GM12891 (cell line): Measurements from ENCODE around the gene RABEP2.

Source experiments
- POLR2A ChIP-seq: IDR thresholded peaks from 2 replicates; pipeline ENCODE4 v1.6.1; 2011; ENCODE audit warnings: low read depth, low read length, control low read depth
- POLR2AphosphoS5 ChIP-seq: IDR thresholded peaks from 2 replicates; pipeline ENCODE4 v1.6.1; 2011; ENCODE audit warnings: low read depth, low read length, control low read depth
- POU2F2 ChIP-seq: IDR thresholded peaks from 2 replicates; pipeline ENCODE4 v1.6.1; 2011; ENCODE audit warnings: low read depth, mild to moderate bottlenecking, control low read depth, low read length, moderate library complexity
- SPI1 ChIP-seq: IDR thresholded peaks from 2 replicates; pipeline ENCODE4 v1.6.1; 2011; ENCODE audit warnings: low read depth, low read length, control low read depth
- TAF1 ChIP-seq: IDR thresholded peaks from 2 replicates; pipeline ENCODE4 v1.6.1; 2011; ENCODE audit warnings: low read depth, low read length, control low read depth

GRCh38 chr16:28879841-28880588 is 45.0 kb downstream of the RABEP2 start:
- TF ChIP-seq POLR2A (no peak), POLR2AphosphoS5 (no peak), TAF1 (no peak), POU2F2 (no peak), SPI1 (no peak)
